HG03432 (cell line): ENCODE data around the gene QKI.
"Not testable (repeated sequence)": the region's sequence is repeated elsewhere in the genome, so short reads cannot be mapped to it uniquely, and the experiment has no call there.

Experiments
- ATAC-seq: cut with Tn5 transposase; IDR thresholded peaks from one replicate; pipeline ENCODE4 v1.9.1; 2021; ENCODE audit warnings: mild to moderate bottlenecking, moderate library complexity; ENCODE audit not compliant: unreplicated experiment

Gene QKI

DNA sequence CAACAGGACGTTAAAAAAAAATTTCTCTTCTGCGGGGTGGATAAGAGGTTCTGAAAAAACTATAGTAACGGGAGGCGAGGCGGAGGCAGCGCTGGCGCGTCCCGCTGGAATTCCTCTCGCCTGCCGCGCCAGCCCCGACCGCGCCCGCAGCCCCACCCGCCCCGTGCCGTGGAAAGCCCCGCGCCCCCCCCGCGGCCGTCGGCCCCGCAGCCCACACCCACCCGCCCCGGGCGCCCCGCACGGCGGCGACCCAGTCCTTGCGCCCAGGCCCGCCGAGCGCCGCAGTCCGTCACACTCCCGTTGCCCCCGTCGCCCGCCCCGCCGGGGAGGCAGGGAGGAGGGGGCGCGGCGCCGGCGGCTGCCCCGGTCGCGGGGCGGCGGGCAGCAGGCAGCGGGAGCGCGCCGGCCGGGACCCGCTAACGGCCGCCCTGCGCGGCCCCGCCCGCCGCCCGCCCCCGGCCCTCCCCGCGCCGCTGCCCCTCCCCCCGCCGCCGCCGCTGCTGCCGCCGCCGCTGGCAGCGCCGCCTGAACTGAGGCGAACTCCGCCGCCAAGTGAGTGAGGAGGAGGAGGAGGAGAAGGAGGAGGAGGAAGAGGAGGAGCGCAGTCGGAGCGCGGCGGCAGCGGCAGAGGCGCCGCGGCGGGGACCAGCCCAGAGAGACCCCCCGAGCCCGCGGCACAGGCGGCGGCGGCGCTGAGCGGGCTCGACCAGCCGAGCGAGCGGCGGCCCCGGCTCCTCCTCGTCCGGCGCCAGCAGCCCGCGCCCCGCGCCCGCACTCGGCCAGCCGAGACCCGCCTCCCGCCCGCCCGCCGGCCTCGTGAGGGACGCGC, at the start of gene QKI:
QKI (plus strand) TSS at position 602 of the 829 bp plus-strand sequence. CDS start 476 bp downstream, outside the sequence.
- peak; percentile 49 for ATAC-seq

- ATAC-seq = no peak
These were observed 48.2 kb upstream of the QKI start for GRCh38 chr6:163366288-163366687.

DNA sequence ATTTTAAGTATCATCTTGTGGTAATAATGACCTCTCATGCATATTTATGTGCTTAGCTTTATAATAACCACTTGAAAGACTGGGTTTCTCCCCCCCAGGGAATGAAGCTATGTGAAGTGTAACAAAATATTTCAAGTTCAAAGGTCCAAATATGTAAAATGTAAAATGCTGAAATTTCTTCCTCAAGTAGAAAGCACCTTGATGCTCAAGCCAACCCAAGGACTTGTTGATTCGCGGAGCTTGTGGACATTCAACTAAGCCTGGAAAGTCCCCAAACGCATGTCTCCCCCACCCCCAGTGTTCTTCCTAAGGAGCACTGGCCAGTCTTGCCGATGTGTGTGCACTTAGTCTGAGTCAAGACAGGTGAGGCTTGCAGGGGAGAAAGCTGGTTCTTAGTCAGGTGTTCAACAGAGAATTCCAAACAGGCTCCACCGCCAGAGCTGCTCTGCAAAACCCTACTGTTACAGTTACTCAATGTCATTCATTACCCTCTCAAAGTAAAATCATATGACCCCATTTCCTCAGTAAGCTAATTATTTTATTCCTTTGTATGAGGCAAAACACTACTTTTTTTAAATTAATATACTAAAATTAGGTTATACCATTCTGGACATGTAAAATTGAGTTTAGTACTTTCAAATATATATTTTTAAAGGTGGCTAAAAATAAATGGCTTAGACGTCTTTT, 46.9 kb upstream of the QKI start:
- ATAC-seq = no peak

DNA sequence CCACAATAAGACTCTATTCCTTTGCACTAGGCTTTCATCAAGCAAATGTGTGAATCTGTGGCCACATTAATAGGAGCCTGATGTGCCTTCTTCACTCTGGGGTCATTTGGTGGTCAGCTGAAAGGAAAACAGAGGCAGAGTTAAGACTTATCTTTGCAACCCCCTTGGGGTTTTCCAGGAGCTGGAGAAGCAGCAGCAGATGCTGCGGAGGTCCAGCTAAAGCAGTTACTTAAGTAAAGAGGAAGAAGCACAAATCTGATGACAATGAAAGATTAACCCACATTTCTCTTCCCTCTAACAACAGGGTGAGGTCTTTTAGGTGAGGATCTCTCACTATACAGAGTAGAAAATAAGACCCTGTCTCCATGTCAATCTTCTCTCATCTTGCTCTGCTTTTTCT, 45.4 kb upstream of the QKI start:
- ATAC-seq = no peak

DNA sequence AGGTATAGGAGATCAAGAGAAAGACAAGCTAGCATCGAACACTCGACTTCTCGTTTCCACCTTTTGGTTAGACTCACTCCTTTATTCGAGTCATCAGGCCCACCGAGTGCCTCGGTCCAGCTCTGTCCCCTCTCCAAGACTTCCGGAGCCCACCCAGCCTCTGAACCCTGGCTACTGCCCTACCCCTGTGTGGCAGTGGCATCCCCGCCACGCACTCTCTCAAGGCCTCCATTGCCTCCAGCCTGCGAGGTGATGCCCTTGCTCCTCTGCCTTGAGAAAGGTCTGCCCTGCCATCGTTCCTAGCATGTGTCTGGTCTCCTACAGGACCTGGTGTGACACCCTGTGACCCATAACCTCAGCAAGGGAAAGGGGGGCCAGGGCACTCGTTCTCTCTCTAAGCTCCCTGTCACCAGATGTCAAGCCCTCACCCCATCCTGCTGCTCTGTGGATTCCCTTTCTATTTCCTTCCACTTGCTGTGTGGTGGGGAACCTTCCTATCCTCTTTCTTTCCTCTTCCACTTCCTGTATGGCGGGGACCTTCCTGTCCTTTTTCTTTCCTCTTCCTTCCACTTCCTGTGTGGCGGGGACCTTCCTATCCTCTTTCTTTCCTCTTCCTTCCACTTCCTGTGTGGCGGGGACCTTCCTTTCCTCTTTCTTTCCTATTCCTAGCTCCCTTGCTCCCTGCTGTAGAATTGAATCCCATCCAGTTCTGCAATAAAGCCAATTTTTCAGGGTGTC, 44.7 kb upstream of the QKI start:
- no peak for ATAC-seq

DNA sequence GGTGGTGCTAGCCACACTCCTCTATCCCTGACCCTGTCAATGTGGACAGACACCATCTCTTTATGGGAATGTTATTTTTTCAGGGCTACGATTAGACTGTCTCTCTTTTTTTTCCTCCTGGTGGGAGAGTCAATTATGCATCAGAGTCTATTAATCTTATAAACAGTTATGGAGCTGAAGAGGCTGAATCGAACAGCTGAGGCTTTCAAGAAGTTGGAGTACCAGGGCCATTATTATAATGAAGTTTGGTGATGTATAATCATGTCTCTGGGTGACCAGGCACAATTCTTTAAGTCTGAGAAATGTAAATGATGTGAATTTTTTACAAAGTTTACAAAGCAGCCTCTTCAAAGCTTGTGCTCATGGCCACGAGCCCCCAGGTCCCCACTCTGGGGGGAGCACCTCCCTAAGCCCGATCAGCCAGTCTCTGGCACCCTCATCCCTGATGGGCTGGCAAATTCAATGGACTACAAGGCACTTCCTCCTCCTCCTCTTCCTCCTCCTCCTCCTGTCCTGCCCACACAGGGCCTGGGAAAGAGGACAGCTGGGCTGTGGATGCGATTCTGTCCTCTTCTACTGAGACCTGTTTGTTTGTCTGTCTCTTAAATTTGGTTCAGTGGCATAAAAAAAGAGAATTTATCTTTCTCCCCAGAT, 43.9 kb upstream of the QKI start:
- ATAC-seq = no peak

GRCh38 chr6:163371129-163371528, 43.4 kb upstream of the QKI start:
- no peak for ATAC-seq

GRCh38 chr6:163373240-163373639, 41.3 kb upstream of the QKI start:
- no peak for ATAC-seq

GRCh38 chr6:163375361-163375760, 39.2 kb upstream of the QKI start:
- no peak for ATAC-seq

DNA sequence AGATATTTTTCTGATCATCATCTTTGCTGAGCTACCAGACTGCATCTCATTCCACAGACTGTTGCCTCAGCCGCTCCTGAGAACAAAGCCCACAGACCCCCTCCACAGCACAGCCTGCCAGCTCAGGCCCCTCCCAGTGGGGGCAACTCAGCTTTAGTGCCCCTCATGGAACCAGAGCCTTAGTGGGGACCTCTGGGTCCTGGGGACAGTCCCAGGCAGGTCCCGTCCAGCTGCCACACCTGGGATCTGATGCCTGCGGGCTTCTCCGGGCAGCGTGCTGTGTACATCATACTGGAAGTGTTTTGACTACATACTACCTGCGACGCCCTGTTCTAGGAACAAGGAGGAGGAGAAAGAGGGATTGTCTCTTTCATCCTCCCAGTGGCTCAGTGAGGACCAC, 38.3 kb upstream of the QKI start:
- no peak for ATAC-seq

DNA sequence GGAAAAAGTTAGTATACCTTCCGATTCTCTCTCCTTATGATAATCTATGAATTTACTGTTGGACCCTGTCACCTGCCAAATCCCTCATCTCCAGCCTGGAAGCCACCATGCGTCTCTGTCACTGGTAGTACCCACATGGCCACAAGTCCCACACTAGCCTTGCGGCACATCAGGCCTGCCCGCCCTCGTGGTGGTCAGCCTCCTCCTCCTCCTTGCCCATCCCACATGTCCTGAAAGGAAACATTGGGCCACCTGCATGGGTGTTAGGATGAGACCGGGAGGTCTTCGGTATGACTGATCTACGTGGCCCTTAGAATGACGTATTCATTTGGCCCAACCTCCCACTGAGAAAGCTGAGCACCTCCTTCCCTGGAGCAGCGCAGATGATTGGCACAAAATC, 37.0 kb upstream of the QKI start:
- no peak for ATAC-seq

DNA sequence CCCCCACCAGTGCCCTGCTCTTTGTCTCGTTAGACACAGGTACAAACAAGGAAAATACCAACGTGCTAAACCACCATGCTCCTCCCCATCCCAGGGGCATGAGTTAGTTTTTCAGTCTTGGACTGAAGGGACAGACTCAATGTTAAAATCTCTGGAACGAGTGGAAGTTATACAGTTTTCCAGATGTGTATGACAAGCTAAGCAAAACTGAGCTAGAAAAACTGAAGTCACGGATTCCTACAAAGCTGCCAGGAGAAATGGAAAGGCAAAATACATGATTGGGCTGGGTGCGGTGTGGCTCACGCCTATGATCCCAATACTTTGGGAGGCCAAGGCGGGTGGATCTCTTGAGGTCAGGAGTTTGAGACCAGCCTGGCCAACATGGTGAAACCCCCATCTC, 34.3 kb upstream of the QKI start:
- no peak for ATAC-seq

DNA sequence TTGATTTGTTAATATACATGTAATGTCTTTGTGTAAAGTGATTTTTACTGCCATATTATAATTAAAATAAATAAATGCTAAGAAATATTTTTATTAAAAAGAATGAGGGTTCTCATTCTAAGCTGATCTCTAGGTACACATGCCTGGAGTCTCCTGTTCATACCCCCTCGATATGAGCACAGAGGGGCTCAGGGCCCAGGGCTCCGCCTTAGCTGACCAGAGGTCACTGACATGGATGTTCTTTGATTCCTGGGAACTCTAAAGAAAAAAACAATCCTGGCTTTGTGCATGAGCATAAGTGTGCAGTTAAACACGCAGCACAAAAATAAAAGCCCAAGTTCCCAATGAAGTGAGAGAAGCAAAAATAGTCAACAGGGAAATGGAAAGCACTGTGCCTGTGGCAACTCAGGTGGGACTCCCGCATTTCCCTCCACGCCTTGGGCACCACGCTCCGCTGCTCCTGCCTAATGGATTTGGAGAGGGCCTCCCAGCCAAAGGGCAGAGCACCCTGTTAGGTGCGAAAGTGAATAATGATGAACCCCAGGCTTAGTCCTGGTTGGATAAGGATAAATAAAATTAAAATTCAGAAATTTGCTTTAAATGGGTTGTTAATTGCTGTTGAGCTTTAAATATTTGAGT, 33.3 kb upstream of the QKI start:
- no peak for ATAC-seq

- not testable (repeated sequence) for ATAC-seq
These were observed 31.1 kb upstream of the QKI start for GRCh38 chr6:163383396-163383795.

GRCh38 chr6:163383912-163384311, 30.6 kb upstream of the QKI start:
- ATAC-seq = no peak

DNA sequence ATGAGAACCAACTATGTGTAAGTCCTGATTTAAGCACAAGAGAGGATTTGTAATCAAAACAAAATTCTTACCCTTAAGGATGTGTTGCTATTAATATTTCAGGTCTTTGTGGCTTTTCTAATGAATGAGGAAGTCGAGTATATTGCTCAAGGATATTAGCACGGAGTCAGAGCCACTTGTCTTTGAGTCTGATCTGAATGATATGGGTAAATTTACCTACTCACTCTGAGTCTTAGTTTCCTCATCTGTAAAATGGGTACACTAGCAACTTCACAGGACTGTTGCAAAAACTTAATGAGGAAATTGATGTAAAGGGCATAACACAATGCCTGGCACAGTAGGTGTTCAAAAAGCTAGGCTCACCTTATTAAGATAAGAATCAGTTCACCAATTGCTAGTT, 30.0 kb upstream of the QKI start:
- ATAC-seq = no peak

DNA sequence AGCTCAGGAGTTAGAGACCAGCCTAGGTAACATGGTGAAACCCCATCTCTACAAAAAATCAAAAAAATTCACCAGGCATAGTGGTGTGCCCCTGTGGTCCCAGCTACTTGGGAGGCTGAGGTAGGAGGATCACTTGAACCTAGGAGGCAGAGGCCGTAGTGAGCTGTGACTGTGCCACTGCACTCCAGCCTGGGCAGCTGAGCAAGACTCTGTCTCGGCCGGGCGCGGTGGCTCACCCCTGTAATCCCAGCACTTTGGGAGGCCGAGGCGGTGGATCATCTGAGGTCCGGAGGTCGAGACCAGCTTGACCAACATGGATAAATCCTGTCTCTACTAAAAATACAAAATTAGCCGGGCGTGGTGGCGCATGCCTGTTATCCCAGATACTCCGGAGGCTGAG, 29.0 kb upstream of the QKI start:
- ATAC-seq = not testable (repeated sequence)

DNA sequence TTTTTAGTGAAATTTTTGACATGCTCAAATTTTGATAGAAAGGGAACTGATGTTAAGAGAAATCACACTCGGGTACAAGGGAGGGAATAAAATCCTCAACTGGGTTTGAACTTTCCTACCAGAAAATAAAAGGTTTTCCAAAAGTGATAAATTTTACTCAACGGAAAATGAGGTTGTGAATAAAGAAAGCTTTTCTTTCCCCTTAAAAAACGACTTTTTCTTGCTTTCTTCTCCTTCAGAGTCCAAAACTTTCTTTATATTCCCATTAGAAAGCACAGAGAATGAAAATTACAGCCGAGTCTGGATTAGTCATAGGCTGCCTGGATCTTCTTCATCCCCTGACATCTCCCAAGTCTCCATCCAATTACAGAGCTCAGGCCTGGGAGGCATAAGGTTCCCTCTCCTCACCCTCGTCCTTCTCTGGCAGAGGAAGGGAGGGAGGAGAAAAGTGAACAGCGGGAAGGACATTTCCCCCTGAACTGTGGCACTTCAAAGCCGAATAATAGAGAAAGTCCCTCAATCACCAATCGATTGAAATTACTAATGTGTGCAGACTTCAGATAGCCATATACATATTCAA, 28.1 kb upstream of the QKI start:
- ATAC-seq = no peak

- no peak for ATAC-seq
These were observed 27.2 kb upstream of the QKI start for GRCh38 chr6:163387317-163387716.

DNA sequence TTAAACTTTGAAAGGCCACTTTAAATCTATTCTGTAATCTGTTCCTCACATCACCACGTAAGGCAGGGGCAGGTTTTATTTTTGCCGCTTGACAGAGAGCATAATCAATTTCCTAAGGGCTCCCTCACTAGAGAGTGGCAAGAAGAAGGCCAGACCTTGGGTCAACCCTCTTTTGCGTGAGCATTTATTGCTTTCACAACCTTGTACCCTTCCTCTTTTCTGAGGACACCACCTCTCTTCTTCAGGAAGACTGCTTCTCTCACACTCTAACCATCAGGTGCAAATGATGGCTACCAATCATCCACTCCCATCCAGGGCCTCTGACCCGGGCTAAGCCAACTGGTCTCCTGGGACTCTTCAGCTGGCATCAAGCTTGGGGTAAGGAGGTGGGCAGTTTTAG, 25.2 kb upstream of the QKI start:
- ATAC-seq = no peak
